Naive thymus-derived CD4-positive, alpha-beta T cell (primary cell): ENCODE data around the gene ACSF3. TPM values are rescaled to one million over a fixed set of nuclear protein-coding genes. Genes with fewer than 3 reads are reported as not detected.

Experiments used
- ATAC-seq: fragments of 150-1000 bp; cut with Tn5 transposase; 2 replicates; pipeline ENCODE4 v1.10.0; 2021; ENCODE audit warnings: mild to moderate bottlenecking, moderate library complexity
- CTCF ChIA-PET: fragments of 350-600 bp; sonication (Branson Sonifier 250); formaldehyde crosslinking; loops from one replicate; lab custom pipeline; 2021; ENCODE audit warnings: antibody characterized with exemption; lab: Charles Lee
- POLR2A ChIA-PET: fragments of 350-600 bp; sonication (Branson Sonifier 250); formaldehyde crosslinking; loops from one replicate; lab custom pipeline; 2021; ENCODE audit warnings: antibody characterized with exemption, inconsistent platforms; lab: Charles Lee
- DNase-seq, 9 donors: peaks; one replicate each; pipeline versions ENCODE4 v3.0.0 to v3.0.0-alpha.2; 2020 to 2022; ENCODE audit warnings: mixed read lengths in 1 of 9
- H3K27ac ChIP-seq: one replicate; pipeline ENCODE4 v1.7.0; 2013; ENCODE audit warnings: mild to moderate bottlenecking, low read depth, low read length, moderate library complexity
- H3K27me3 ChIP-seq, 2 donors: one replicate each; pipeline ENCODE4 v1.7.0; 2013; ENCODE audit warnings: low read length in 2 of 2, mild to moderate bottlenecking in 2 of 2, moderate library complexity in 2 of 2; ENCODE audit not compliant: control insufficient read depth in 2 of 2, insufficient read depth in 2 of 2
- H3K36me3 ChIP-seq, 3 experiments: 1 replicate in 2 of 3; 2 replicates in 1 of 3; pipeline ENCODE4 v1.7.0; 2013; ENCODE audit warnings: low read length in 3 of 3, mild to moderate bottlenecking in 3 of 3, moderate library complexity in 1 of 3; ENCODE audit not compliant: insufficient read depth in 3 of 3, control insufficient read depth in 2 of 3
- H3K4me1 ChIP-seq, 2 donors: one replicate each; pipeline ENCODE4 v1.7.0; 2013; ENCODE audit warnings: low read length in 2 of 2, mild to moderate bottlenecking in 2 of 2, moderate library complexity in 1 of 2; ENCODE audit not compliant: control insufficient read depth in 2 of 2, insufficient read depth in 2 of 2
- H3K4me3 ChIP-seq: 2 replicates; pipeline ENCODE4 v1.7.0; 2013; ENCODE audit warnings: mild to moderate bottlenecking, low read length
- H3K9me3 ChIP-seq, 3 experiments: 1 replicate in 2 of 3; 2 replicates in 1 of 3; pipeline ENCODE4 v1.7.0; 2013; ENCODE audit warnings: low read length in 3 of 3; ENCODE audit not compliant: control insufficient read depth in 2 of 3
- H3K27ac Mint-ChIP-seq, 9 donors: one replicate each; pipeline ENCODE4 v1.8.0; 2020 to 2022; ENCODE audit warnings: mixed read lengths in 9 of 9, mild to moderate bottlenecking in 8 of 9, moderate library complexity in 5 of 9, inconsistent platforms in 2 of 9
- H3K27me3 Mint-ChIP-seq, 5 donors: one replicate each; pipeline ENCODE4 v1.8.0; 2021 to 2022; ENCODE audit warnings: mixed read lengths in 5 of 5, mild to moderate bottlenecking in 1 of 5
- H3K36me3 Mint-ChIP-seq, 5 donors: one replicate each; pipeline ENCODE4 v1.8.0; 2020 to 2022; ENCODE audit warnings: mixed read lengths in 5 of 5, mild to moderate bottlenecking in 3 of 5, inconsistent platforms in 1 of 5
- H3K4me1 Mint-ChIP-seq, 7 donors: one replicate each; pipeline ENCODE4 v1.8.0; 2020 to 2022; ENCODE audit warnings: mixed read lengths in 7 of 7, mild to moderate bottlenecking in 3 of 7, inconsistent platforms in 1 of 7
- H3K4me3 Mint-ChIP-seq, 10 donors: one replicate each; pipeline ENCODE4 v1.8.0; 2020 to 2022; ENCODE audit warnings: mild to moderate bottlenecking in 10 of 10, mixed read lengths in 10 of 10, moderate library complexity in 6 of 10, inconsistent platforms in 2 of 10
- H3K9me3 Mint-ChIP-seq, 11 donors: one replicate each; pipeline ENCODE4 v1.8.0; 2020 to 2022; ENCODE audit warnings: mixed read lengths in 11 of 11, mild to moderate bottlenecking in 4 of 11, inconsistent platforms in 1 of 11, moderate library complexity in 1 of 11
- intact Hi-C, 2 donors: fragments of 100-400 bp; cut with micrococcal nuclease; formaldehyde crosslinking; loops; one replicate each; pipeline ENCODE4 v1.15.1; 2023
- polyA plus RNA-seq, 2 donors: library from polyadenylated mRNA; unstranded; fragments of 300-500 nt; fragmentation: Illumina TruSeq; gene quantifications; one replicate each; pipeline ENCODE4 v1.2.3, GENCODE V29; 2021
- total RNA-seq, 6 experiments: library from RNA in 5 of 6; stranded (reverse) in 5 of 6; gene quantifications; 1 replicate in 5 of 6; 2 replicates in 1 of 6; pipeline ENCODE4 v1.2.3 and lab custom pipeline; 2021 to 2026

Gene ACSF3
- total and polyA plus RNA-seq, 7 experiments from 2014 or later = 26.2 to 84.1 (median 68.5) TPM

- peak overlapping the region; percentile 82 to 99 (median 91) for H3K4me3 Mint-ChIP-seq
- H3K27me3 Mint-ChIP-seq = peaks cover 0 to 2% (median 0%) of the 10 kb centered on the region in 5 donors
- H3K9me3 Mint-ChIP-seq = no peaks in the 10 kb centered on the region
- CTCF ChIA-PET = interaction anchor here (0.7 to 1.5 kb wide), 3 partner anchors 18 to 281 kb away, joined by 3 to 7 read pairs (median 4); no protein-coding TSS in a partner anchor
- POLR2A ChIA-PET = interaction anchor here (0.6 to 3.9 kb wide), 12 partner anchors 11 to 779 kb away, joined by 3 to 65 read pairs (median 3); partner anchors contain the start of gene APRT
- Histone ChIP-seq H3K36me3 (peaks cover 0 to 22% (median 0%) of the 10 kb centered on the region in 3 experiments), H3K4me3 (peak overlapping the region; percentile 40), H3K27me3 (no peaks in the 10 kb centered on the region), H3K4me1 (peaks cover 54 to 69% of the 10 kb centered on the region in 2 donors), H3K27ac (peak overlapping the region; percentile 73), H3K9me3 (no peaks in the 10 kb centered on the region)
- intact Hi-C loops = loop anchor here in 1 of 2 donors (1.0 to 5.0 kb wide), 5 partner anchors 18 to 925 kb away; partner anchors contain the start of genes GALNS, TRAPPC2L and ZNF778
- ATAC-seq (no peak), DNase-seq (peak in 1 of 9 donors; percentile 49)
- H3K4me1 Mint-ChIP-seq = peaks cover 46 to 84% (median 74%) of the 10 kb centered on the region in 7 donors
- peaks cover 0 to 15% (median 13%) of the 10 kb centered on the region in 5 donors for H3K36me3 Mint-ChIP-seq
- H3K27ac Mint-ChIP-seq = peak overlapping the region; percentile 92 to 100 (median 98)
Observed at GRCh38 chr16:89097392-89097772, 3.7 kb downstream of the ACSF3 start.

DNA sequence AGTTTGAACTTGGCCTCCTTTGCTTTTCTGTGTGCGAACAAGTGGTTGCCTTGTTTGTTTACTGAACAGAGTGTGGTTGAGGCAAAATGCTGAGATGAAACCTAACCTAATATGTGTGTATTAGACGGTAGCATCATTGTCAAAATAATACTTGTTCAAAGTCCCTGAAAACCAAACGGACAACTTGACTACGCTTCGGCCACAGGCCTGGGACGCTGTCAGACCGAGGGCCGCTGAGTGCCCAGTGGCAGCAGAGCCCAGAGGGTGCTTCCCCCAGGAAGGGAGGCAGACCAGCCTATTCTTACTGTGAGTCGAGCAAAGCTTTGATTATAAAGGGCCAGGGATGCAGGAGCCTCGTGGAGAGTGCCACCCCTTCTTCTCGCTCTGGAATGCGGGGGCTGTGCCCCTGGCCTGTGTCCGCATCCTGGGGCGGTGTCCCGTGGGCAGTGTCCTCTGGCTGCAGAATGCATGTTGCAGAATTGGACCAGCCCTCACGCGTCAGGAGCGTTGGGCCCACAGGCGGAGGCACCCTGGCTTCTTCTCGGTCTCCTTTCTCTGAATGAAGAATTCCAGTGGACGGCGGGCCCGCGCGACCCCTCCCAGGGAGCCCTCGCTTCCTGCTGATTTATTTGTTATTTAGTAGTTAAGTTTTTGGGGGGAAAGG, 5.2 kb downstream of the ACSF3 start:
- H3K4me1 ChIP-seq = peaks cover 50 to 73% of the 10 kb centered on the region in 2 donors
- no peaks in the 10 kb centered on the region for H3K9me3 ChIP-seq
- Mint-ChIP-seq H3K4me1 (peaks cover 52 to 93% (median 79%) of the 10 kb centered on the region in 7 donors), H3K4me3 (peak overlapping the region; percentile 34 to 99 (median 91)), H3K27me3 (no peaks in the 10 kb centered on the region), H3K36me3 (peaks cover 4 to 28% (median 19%) of the 10 kb centered on the region in 5 donors), H3K27ac (peak overlapping the region; percentile 92 to 100 (median 98)), H3K9me3 (no peaks in the 10 kb centered on the region)
- ChIA-PET CTCF (interaction anchor here (0.7 to 1.2 kb wide), 4 partner anchors 17 to 25 kb away, joined by 3 to 8 read pairs (median 5); no protein-coding TSS in a partner anchor), POLR2A (interaction anchor here (0.7 to 3.9 kb wide), 6 partner anchors 12 to 45 kb away, joined by 3 to 65 read pairs (median 5); no protein-coding TSS in a partner anchor)
- H3K27me3 ChIP-seq = no peaks in the 10 kb centered on the region
- intact Hi-C loops = loop anchor here (1.0 to 5.0 kb wide), 3 partner anchors 16 to 923 kb away; partner anchors contain the start of genes GALNS (in 1 of the 2) and TRAPPC2L (in 1 of the 2)
- H3K36me3 ChIP-seq = peaks cover 0 to 37% (median 5%) of the 10 kb centered on the region in 3 experiments
- H3K27ac ChIP-seq = peak overlapping the region; percentile 73
- no peak for ATAC-seq
- DNase-seq = no peak
- H3K4me3 ChIP-seq = peak overlapping the region; percentile 1

- H3K4me3 ChIP-seq = no peak overlapping the region
- H3K27me3 Mint-ChIP-seq = no peaks in the 10 kb centered on the region
- peaks cover 4 to 37% (median 18%) of the 10 kb centered on the region in 5 donors for H3K36me3 Mint-ChIP-seq
- no peak for DNase-seq
- no peaks in the 10 kb centered on the region for H3K27me3 ChIP-seq
- H3K4me1 Mint-ChIP-seq = peaks cover 46 to 84% (median 70%) of the 10 kb centered on the region in 7 donors
- H3K27ac Mint-ChIP-seq = peak overlapping the region; percentile 51 to 100 (median 83)
- intact Hi-C loops = loop anchor here in 1 of 2 donors (5.0 kb wide), 2 partner anchors 243 to 922 kb away; partner anchors contain the start of genes GALNS and TRAPPC2L
- H3K27ac ChIP-seq = no peak overlapping the region
- ChIA-PET CTCF (interaction anchor here (1.3 to 1.5 kb wide), 2 partner anchors 16 to 22 kb away, joined by 4 read pairs; no protein-coding TSS in a partner anchor), POLR2A (interaction anchor here (0.7 to 3.9 kb wide), 5 partner anchors 11 to 46 kb away, joined by 3 to 18 read pairs (median 4); no protein-coding TSS in a partner anchor)
- H3K36me3 ChIP-seq = peaks cover 0 to 47% (median 8%) of the 10 kb centered on the region in 3 experiments
- H3K4me3 Mint-ChIP-seq = peak overlapping the region in 7 of 10 donors; percentile 20 to 96 (median 53)
- peaks cover 42 to 66% of the 10 kb centered on the region in 2 donors for H3K4me1 ChIP-seq
- no peak for ATAC-seq
- H3K9me3 ChIP-seq = no peaks in the 10 kb centered on the region
- no peaks in the 10 kb centered on the region for H3K9me3 Mint-ChIP-seq
Observed at GRCh38 chr16:89099905-89100304, 6.3 kb downstream of the ACSF3 start.

- Histone ChIP-seq H3K27ac (no peak overlapping the region), H3K4me3 (no peak overlapping the region), H3K4me1 (peaks cover 38 to 60% of the 10 kb centered on the region in 2 donors), H3K27me3 (no peaks in the 10 kb centered on the region), H3K9me3 (no peaks in the 10 kb centered on the region), H3K36me3 (peaks cover 0 to 56% (median 8%) of the 10 kb centered on the region in 3 experiments)
- no peak for DNase-seq
- Mint-ChIP-seq H3K4me3 (peak overlapping the region in 3 of 10 donors; percentile 28 to 96 (median 53)), H3K27me3 (no peaks in the 10 kb centered on the region), H3K4me1 (peaks cover 41 to 79% (median 62%) of the 10 kb centered on the region in 7 donors), H3K27ac (peak overlapping the region in 5 of 9 donors; percentile 66 to 100 (median 92)), H3K36me3 (peaks cover 4 to 41% (median 18%) of the 10 kb centered on the region in 5 donors), H3K9me3 (no peaks in the 10 kb centered on the region)
- ChIA-PET CTCF (interaction anchor here (0.5 to 1.5 kb wide), 3 partner anchors 15 to 355 kb away, joined by 3 to 4 read pairs (median 4); no protein-coding TSS in a partner anchor), POLR2A (interaction anchor here (0.6 to 1.4 kb wide), 3 partner anchors 14 to 92 kb away, joined by 3 to 5 read pairs (median 3); no protein-coding TSS in a partner anchor)
- ATAC-seq = no peak
- intact Hi-C loops = no loop called here
Observed at GRCh38 chr16:89100601-89101302, 7.1 kb downstream of the ACSF3 start.

- CTCF ChIA-PET = interaction anchor here (1.3 kb wide), 1 partner anchor 14 kb away, joined by 3 read pairs; no protein-coding TSS in a partner anchor
- no peaks in the 10 kb centered on the region for H3K9me3 Mint-ChIP-seq
- intact Hi-C loops = no loop called here
- no peaks in the 10 kb centered on the region for H3K27me3 Mint-ChIP-seq
- H3K4me3 ChIP-seq = no peak overlapping the region
- H3K27me3 ChIP-seq = no peaks in the 10 kb centered on the region
- peaks cover 0 to 57% (median 8%) of the 10 kb centered on the region in 3 experiments for H3K36me3 ChIP-seq
- H3K4me1 ChIP-seq = peaks cover 31 to 52% of the 10 kb centered on the region in 2 donors
- H3K4me1 Mint-ChIP-seq = peaks cover 37 to 71% (median 55%) of the 10 kb centered on the region in 7 donors
- peak overlapping the region; percentile 41 to 100 (median 76) for H3K27ac Mint-ChIP-seq
- peak overlapping the region in 9 of 10 donors; percentile 7 to 74 (median 51) for H3K4me3 Mint-ChIP-seq
- peaks cover 4 to 42% (median 18%) of the 10 kb centered on the region in 5 donors for H3K36me3 Mint-ChIP-seq
- peak in 2 of 9 donors; percentile 27 to 44 for DNase-seq
- H3K9me3 ChIP-seq = no peaks in the 10 kb centered on the region
- POLR2A ChIA-PET = no interaction called here
- no peak for ATAC-seq
- peak overlapping the region; percentile 32 for H3K27ac ChIP-seq
Observed at GRCh38 chr16:89101303-89102040, 7.8 kb downstream of the ACSF3 start.
